Measurements from ENCODE around the gene SCG3. TPM values are rescaled to one million over a fixed set of nuclear protein-coding genes. Genes with fewer than 3 reads are reported as not detected.
A peak's percentile ranks its signal among the peaks of the same experiment; 100 is the strongest.

Gene SCG3
- total and polyA plus RNA-seq, 2 of the 4 experiments (the other 2 are of a cell fraction): 0.02 TPM; not detected in 1

GRCh38 chr15:51720201-51720995 lies 39.1 kb downstream of the SCG3 start:
- Histone ChIP-seq H2AK5ac (ENCODE audit: low read depth, low read length) (no peak overlapping the region), H4K20me1 (ENCODE audit: insufficient read depth, low read length) (no peaks in the 10 kb centered on the region), H3K23ac (ENCODE audit: low read depth, low read length) (no peak overlapping the region), H3K4me1 (ENCODE audit: control insufficient read depth, insufficient read depth, low read length) (peaks cover 1% of the 10 kb centered on the region), H3K56ac (ENCODE audit: extremely low read depth, insufficient read depth, low read length) (no peak overlapping the region), H2BK15ac (ENCODE audit: low read depth, low read length) (no peak overlapping the region), H3K4ac (ENCODE audit: low read depth, low read length) (no peak overlapping the region), H4K8ac (ENCODE audit: low read depth in 2 of 2, low read length in 2 of 2) (no peak overlapping the region), H4K91ac (ENCODE audit: insufficient read depth, low read depth, low read length) (no peak overlapping the region), H3K4me2 (ENCODE audit: low read depth, low read length) (no peak overlapping the region), H3K9me1 (ENCODE audit: insufficient read depth, low read length) (no peaks in the 10 kb centered on the region; the same call in 1 of the 2 replicates), H3K27me3 (ENCODE audit: control insufficient read depth, insufficient read depth, low read length) (no peaks in the 10 kb centered on the region), H3K9me3 (ENCODE audit: control insufficient read depth, insufficient read depth, low read length) (no peaks in the 10 kb centered on the region), H3K27ac (ENCODE audit: insufficient read depth, low read length) (no peak overlapping the region), H3K4me3 (ENCODE audit: insufficient read depth, low read depth, low read length) (no peak overlapping the region), H3K79me1 (ENCODE audit: low read depth in 1 of 2, low read length in 2 of 2) (0 out of 4 replicates have a peak, but pooled peaks cover 0 to 3% of the 10 kb centered on the region in 2 experiments), H3K18ac (ENCODE audit: low read depth, low read length) (no peak overlapping the region), H2BK5ac (ENCODE audit: low read depth, low read length, poor library complexity, severe bottlenecking) (no peak overlapping the region), H2BK120ac (ENCODE audit: low read depth, low read length) (no peak overlapping the region), H2AK9ac (replicated peaks; ENCODE audit: low read depth, low read length, poor library complexity) (no peak overlapping the region), H2AFZ (replicated peaks; ENCODE audit: low read length, poor library complexity) (no peak overlapping the region), H3K36me3 (ENCODE audit: control insufficient read depth, insufficient read depth, low read length) (no peaks in the 10 kb centered on the region), H3K9ac (ENCODE audit: low read depth, low read length) (no peak overlapping the region), H3K14ac (replicated peaks; ENCODE audit: low read depth, low read length) (no peak overlapping the region), H4K5ac (ENCODE audit: low read depth, low read length) (no peak overlapping the region), H2BK20ac (ENCODE audit: low read depth, low read length) (no peak overlapping the region)
- in situ Hi-C loops (cut with MboI; ENCODE audit: low sequenced_read_pairs) (no loop called here), dilution Hi-C loops (cut with HindIII; ENCODE audit: low sequenced_read_pairs, unreplicated experiment) (no loop called here), intact Hi-C loops (cut with micrococcal nuclease) (no loop called here)
- BruUV-seq (replicated peaks): no TSS peak
- no peak for DNase-seq
- ChIA-PET CTCF (interaction anchor here (1.1 kb wide), 1 partner anchor 56 kb away, joined by 4 read pairs; no protein-coding TSS in a partner anchor), POLR2A (ENCODE audit: unreplicated experiment) (no interaction called here)
- TF ChIP-seq MAFK (IDR thresholded peaks at IDR 0.05; ENCODE audit: low read depth, low read length) (peak; percentile 67), RCOR1 (IDR thresholded peaks at IDR 0.05; ENCODE audit: insufficient replicate concordance, low read length) (no peak)
- ATAC-seq (ENCODE audit: low read depth): no peak
- 78% methylated on average over 2 of the region's 8 CpGs; no CpG with 5 or more reads in 1 of the 2 experiments for WGBS, 2 experiments (ENCODE audit: extremely low coverage in 2 of 2, insufficient read length in 1 of 2)
